GM12873 (cell line): ENCODE measurements around the gene SPECC1L.

Source experiments
- CTCF ChIP-seq: IDR thresholded peaks from 2 replicates; pipeline ENCODE4 v1.5.1; 2012; ENCODE audit warnings: low read depth, mild to moderate bottlenecking, moderate library complexity, low read length, control low read depth; ENCODE audit not compliant: insufficient read depth; ENCODE audit errors: missing control alignments

Gene SPECC1L

GRCh38 chr22:24421428-24421931 is 150.8 kb downstream of the SPECC1L start:
- peak; percentile 58 for TF ChIP-seq CTCF

- no peak for TF ChIP-seq CTCF
Observed at GRCh38 chr22:24422102-24422665, 151.6 kb downstream of the SPECC1L start.

- peak; percentile 70 for TF ChIP-seq CTCF
Observed at GRCh38 chr22:24423519-24424000, 152.9 kb downstream of the SPECC1L start.

GRCh38 chr22:24424001-24424900 is 153.6 kb downstream of the SPECC1L start:
- no peak for TF ChIP-seq CTCF

- no peak for TF ChIP-seq CTCF
Observed at GRCh38 chr22:24424901-24425775, 154.5 kb downstream of the SPECC1L start.

- TF ChIP-seq CTCF, result no peak
Observed at GRCh38 chr22:24426436-24426835, 155.8 kb downstream of the SPECC1L start.
